ENCODE results near the gene KCNE4. TPM values are rescaled to one million over a fixed set of nuclear protein-coding genes. Genes with fewer than 3 reads are reported as not detected.

Gene KCNE4
- total RNA-seq, 4 donors from 2014 or later = 0.64 to 2.4 (median 2.1) TPM

GRCh38 chr2:223058952-223059716, 7.1 kb downstream of the KCNE4 start:
- Histone ChIP-seq H3K9me3 (no peaks in the 10 kb centered on the region), H3K27ac (no peak overlapping the region), H3K4me1 (peaks cover 8% of the 10 kb centered on the region), H3K4me3 (no peak overlapping the region), H3K27me3 (no peaks in the 10 kb centered on the region), H3K36me3 (no peaks in the 10 kb centered on the region)
- TF ChIP-seq POLR2AphosphoS5 (IDR thresholded peaks at IDR 0.05) (no peak), EP300 (IDR thresholded peaks at IDR 0.05) (no peak), POLR2A (IDR thresholded peaks at IDR 0.05) (no peak)
- TF ChIP-seq, protein P1, sequence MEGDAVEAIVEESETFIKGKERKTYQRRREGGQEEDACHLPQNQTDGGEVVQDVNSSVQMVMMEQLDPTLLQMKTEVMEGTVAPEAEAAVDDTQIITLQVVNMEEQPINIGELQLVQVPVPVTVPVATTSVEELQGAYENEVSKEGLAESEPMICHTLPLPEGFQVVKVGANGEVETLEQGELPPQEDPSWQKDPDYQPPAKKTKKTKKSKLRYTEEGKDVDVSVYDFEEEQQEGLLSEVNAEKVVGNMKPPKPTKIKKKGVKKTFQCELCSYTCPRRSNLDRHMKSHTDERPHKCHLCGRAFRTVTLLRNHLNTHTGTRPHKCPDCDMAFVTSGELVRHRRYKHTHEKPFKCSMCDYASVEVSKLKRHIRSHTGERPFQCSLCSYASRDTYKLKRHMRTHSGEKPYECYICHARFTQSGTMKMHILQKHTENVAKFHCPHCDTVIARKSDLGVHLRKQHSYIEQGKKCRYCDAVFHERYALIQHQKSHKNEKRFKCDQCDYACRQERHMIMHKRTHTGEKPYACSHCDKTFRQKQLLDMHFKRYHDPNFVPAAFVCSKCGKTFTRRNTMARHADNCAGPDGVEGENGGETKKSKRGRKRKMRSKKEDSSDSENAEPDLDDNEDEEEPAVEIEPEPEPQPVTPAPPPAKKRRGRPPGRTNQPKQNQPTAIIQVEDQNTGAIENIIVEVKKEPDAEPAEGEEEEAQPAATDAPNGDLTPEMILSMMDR (IDR thresholded peaks at IDR 0.05) = no peak
- no peak for DNase-seq (ENCODE audit: low spot score in 2 of 2)
- WGBS = 61% methylated on average over 2 of the region's 2 CpGs

DNA sequence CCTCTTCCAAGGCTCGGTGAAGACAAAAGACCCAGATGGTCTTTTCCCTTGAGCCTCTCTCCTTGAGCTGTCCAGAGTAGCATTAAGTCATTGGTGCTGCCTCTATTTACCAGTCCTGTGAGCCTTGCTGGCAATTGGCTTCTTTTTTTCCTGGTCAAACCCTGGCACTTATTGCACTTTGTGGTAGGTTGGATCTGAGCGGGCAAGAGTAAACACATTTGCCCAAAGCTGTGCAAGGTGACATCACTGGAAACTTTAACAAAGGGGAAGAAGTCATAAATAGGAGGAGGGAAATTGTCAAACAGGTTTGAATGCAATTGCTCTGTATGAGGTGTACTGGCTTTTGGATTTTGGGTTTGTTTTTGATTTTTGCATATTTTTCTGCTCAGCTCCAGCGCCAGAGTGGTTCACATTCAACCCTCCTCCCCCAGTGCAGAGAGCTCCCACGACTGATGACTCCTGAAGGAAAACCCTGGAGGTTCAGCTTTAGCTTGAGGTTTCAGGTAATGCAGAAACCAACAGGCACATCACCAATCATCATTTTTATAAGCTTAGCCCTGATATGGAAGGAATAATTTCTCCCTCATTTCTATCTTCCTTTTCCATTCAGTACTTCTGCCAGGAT, 8.3 kb downstream of the KCNE4 start:
- no peaks in the 10 kb centered on the region for H3K9me3 ChIP-seq
- H3K27ac ChIP-seq = no peak overlapping the region
- DNase-seq (ENCODE audit: low spot score in 2 of 2) = no peak
- no peak for TF ChIP-seq POLR2AphosphoS5 (IDR thresholded peaks at IDR 0.05)
- TF ChIP-seq POLR2A (IDR thresholded peaks at IDR 0.05) = no peak
- TF ChIP-seq EP300 (IDR thresholded peaks at IDR 0.05) = no peak
- TF ChIP-seq, protein P1 (IDR thresholded peaks at IDR 0.05) = no peak
- peaks cover 8% of the 10 kb centered on the region for H3K4me1 ChIP-seq
- 87% methylated on average over 4 of the region's 4 CpGs for WGBS
- H3K36me3 ChIP-seq = no peaks in the 10 kb centered on the region
- H3K27me3 ChIP-seq = no peaks in the 10 kb centered on the region
- no peak overlapping the region for H3K4me3 ChIP-seq

DNA sequence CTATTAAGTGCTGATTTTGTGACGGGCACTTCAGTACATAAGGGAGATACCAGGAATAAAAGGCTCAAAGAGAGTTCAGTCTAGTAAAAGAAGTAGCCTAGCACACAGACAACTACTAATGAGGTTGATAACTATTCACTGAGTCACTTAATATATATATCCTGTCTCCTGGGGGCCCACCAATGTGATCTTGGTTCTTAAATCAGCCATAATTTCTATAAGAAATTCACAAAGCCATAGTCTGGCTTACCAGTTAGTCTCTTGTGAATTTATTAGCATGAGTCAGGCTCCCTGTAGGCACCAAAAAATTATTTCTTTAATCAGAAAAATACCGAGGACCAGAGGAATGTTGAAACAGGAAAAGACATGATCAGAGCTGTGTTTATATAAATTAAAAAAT, 10.4 kb downstream of the KCNE4 start:
- Histone ChIP-seq H3K9me3 (no peaks in the 10 kb centered on the region), H3K27me3 (no peaks in the 10 kb centered on the region), H3K27ac (no peak overlapping the region), H3K4me3 (no peak overlapping the region), H3K4me1 (no peaks in the 10 kb centered on the region), H3K36me3 (no peaks in the 10 kb centered on the region)
- TF ChIP-seq POLR2A (IDR thresholded peaks at IDR 0.05) (no peak), POLR2AphosphoS5 (IDR thresholded peaks at IDR 0.05) (no peak)
- DNase-seq (ENCODE audit: low spot score in 2 of 2) = no peak
- WGBS = 57% methylated on average over 2 of the region's 2 CpGs

DNA sequence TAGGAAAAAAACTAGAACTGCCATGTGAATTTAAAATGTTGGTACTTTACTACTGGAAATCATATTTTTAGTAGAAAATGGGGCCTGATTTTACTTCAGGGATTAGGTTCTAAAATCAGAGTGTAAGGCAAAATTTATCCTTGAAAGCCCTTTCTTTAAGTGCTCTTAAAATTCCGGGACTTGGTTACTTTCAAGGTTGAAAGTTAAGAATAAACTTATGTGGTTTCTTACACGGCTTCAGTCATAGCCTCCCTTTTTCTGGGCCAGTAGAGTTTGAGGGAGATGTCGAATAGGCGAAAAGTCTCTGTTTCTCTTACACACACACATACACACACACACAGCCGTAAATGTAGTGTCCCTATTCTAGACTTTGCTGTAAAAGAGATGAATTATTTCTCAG, 13.1 kb downstream of the KCNE4 start:
- Histone ChIP-seq H3K27ac (no peak overlapping the region), H3K27me3 (no peaks in the 10 kb centered on the region), H3K36me3 (no peaks in the 10 kb centered on the region), H3K9me3 (no peaks in the 10 kb centered on the region), H3K4me1 (no peaks in the 10 kb centered on the region), H3K4me3 (no peak overlapping the region)
- TF ChIP-seq POLR2AphosphoS5 (IDR thresholded peaks at IDR 0.05) (no peak), POLR2A (IDR thresholded peaks at IDR 0.05) (no peak), EP300 (IDR thresholded peaks at IDR 0.05) (no peak)
- TF ChIP-seq, protein P1 (IDR thresholded peaks at IDR 0.05) = no peak
- no peak for DNase-seq (ENCODE audit: low spot score in 2 of 2)
- 89% methylated on average over 5 of the region's 5 CpGs for WGBS

- no peak for DNase-seq (ENCODE audit: low spot score in 2 of 2)
- no peaks in the 10 kb centered on the region for H3K4me1 ChIP-seq
- no peaks in the 10 kb centered on the region for H3K9me3 ChIP-seq
- H3K27me3 ChIP-seq = no peaks in the 10 kb centered on the region
- no peaks in the 10 kb centered on the region for H3K36me3 ChIP-seq
- TF ChIP-seq EP300 (IDR thresholded peaks at IDR 0.05) (no peak), POLR2A (IDR thresholded peaks at IDR 0.05) (no peak), POLR2AphosphoS5 (IDR thresholded peaks at IDR 0.05) (no peak)
- TF ChIP-seq, protein P1 (IDR thresholded peaks at IDR 0.05) = no peak
- 93% methylated on average over 5 of the region's 5 CpGs for WGBS
- no peak overlapping the region for H3K4me3 ChIP-seq
- no peak overlapping the region for H3K27ac ChIP-seq
Observed at GRCh38 chr2:223066721-223067120, 14.7 kb downstream of the KCNE4 start.

Measured in suprapubic skin (tissue), 4 donors.